SK-N-MC (cell line): Measurements from ENCODE around the gene MSANTD7.

ENCODE experiments used
- EZH2 ChIP-seq: fragments of 200-600 bp; sonication (generic); IDR thresholded peaks from one replicate; pipeline ENCODE4 v1.6.1; 2017; ENCODE audit warnings: antibody characterized with exemption
- POLR2AphosphoS5 ChIP-seq: IDR thresholded peaks from 2 replicates; pipeline ENCODE4 v1.6.1; 2012; ENCODE audit warnings: mild to moderate bottlenecking, low read depth, low read length, borderline replicate concordance

- TF ChIP-seq POLR2AphosphoS5 (no peak), EZH2 (no peak)
These were observed 22.7 kb downstream of the MSANTD7 start for GRCh38 chr10:14860791-14861190.
